OCI-LY7 (cell line): ENCODE results near the gene TMEM269.

Source experiments
- EZH2phosphoT487 ChIP-seq: fragments of 200-600 bp; sonication (generic); IDR thresholded peaks from 2 replicates; pipeline ENCODE4 v1.6.1; 2018; ENCODE audit warnings: low read depth, borderline replicate concordance, mild to moderate bottlenecking, mixed run types, antibody characterized with exemption, low read length, moderate library complexity, mixed read lengths
- TF ChIP-seq, protein P1 (sequence below): fragments of 200-600 bp; sonication (generic); conservative IDR thresholded peaks from 2 replicates; pipeline ENCODE4 v1.5.1; 2014; ENCODE audit warnings: mild to moderate bottlenecking, antibody characterized with exemption, low read length, moderate library complexity, mixed read lengths

DNA sequence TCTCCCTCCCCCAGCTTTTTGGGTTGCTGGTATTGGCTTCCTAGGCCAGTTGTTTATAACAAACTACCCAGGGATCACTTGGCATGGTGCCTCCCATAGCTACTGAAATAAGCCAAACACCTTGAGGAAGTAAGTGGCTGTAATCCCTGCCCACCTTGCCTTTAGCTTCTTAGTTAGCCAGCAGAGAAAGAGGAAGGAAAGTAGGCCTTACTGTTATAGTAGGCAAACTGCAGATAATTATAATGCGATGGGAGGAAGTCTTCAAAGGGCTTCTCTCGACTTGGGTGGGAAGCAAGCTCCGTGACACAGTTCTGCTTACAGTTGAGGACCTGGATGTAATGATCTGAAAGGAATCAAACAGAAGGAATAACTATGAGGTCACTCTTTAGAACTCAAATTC, 26.1 kb upstream of the TMEM269 start:
- TF ChIP-seq, protein P1, sequence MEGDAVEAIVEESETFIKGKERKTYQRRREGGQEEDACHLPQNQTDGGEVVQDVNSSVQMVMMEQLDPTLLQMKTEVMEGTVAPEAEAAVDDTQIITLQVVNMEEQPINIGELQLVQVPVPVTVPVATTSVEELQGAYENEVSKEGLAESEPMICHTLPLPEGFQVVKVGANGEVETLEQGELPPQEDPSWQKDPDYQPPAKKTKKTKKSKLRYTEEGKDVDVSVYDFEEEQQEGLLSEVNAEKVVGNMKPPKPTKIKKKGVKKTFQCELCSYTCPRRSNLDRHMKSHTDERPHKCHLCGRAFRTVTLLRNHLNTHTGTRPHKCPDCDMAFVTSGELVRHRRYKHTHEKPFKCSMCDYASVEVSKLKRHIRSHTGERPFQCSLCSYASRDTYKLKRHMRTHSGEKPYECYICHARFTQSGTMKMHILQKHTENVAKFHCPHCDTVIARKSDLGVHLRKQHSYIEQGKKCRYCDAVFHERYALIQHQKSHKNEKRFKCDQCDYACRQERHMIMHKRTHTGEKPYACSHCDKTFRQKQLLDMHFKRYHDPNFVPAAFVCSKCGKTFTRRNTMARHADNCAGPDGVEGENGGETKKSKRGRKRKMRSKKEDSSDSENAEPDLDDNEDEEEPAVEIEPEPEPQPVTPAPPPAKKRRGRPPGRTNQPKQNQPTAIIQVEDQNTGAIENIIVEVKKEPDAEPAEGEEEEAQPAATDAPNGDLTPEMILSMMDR: no peak
- no peak for TF ChIP-seq EZH2phosphoT487
